ENCODE data around the gene YIPF3. TPM values are rescaled to one million over a fixed set of nuclear protein-coding genes. Genes with fewer than 3 reads are reported as not detected.

The YIPF3 gene
- total and polyA plus RNA-seq, 9 of the 15 experiments (the other 6 are each of a cell fraction or from before 2014, with no cell fraction given), result 27.5 to 75.3 (median 57.6) TPM

GRCh38 chr6:43509142-43509983 lies 7.4 kb downstream of the YIPF3 start (continued):
- TF ChIP-seq ZBTB12 (CRISPR knock-in tag; IDR thresholded peaks at IDR 0.05), result no peak
- no peak for TF ChIP-seq ESRRA (IDR thresholded peaks at IDR 0.05; ENCODE audit: borderline replicate concordance, low read depth)
- no peak for TF ChIP-seq REST (IDR thresholded peaks at IDR 0.05; ENCODE audit: borderline replicate concordance)
- no peak for TF ChIP-seq REST (CRISPR knock-in tag; IDR thresholded peaks at IDR 0.05; ENCODE audit: low read depth)
- TF ChIP-seq ZNF57 (CRISPR knock-in tag; IDR thresholded peaks at IDR 0.05), result no peak
- TF ChIP-seq MEF2A (IDR thresholded peaks at IDR 0.05; ENCODE audit: control insufficient read depth, low read depth, low read length), result no peak
- no peak for TF ChIP-seq NCOA2 (IDR thresholded peaks at IDR 0.05; ENCODE audit: partially characterized antibody in 2 of 2)
- no peak for TF ChIP-seq COPS2 (conservative IDR thresholded peaks at IDR 0.05)
- TF ChIP-seq CUX1 (CRISPR knock-in tag; IDR thresholded peaks at IDR 0.05), result no peak
- no peak for TF ChIP-seq GTF2B (IDR thresholded peaks at IDR 0.05; ENCODE audit: extremely low read depth, insufficient read length)
- peak; percentile 67; the same call in 1 of the 2 replicates for TF ChIP-seq ZBTB1 (CRISPR knock-in tag; IDR thresholded peaks at IDR 0.05; ENCODE audit: borderline replicate concordance, low read depth)
